ENCODE results near the gene ZIC1.

DNA sequence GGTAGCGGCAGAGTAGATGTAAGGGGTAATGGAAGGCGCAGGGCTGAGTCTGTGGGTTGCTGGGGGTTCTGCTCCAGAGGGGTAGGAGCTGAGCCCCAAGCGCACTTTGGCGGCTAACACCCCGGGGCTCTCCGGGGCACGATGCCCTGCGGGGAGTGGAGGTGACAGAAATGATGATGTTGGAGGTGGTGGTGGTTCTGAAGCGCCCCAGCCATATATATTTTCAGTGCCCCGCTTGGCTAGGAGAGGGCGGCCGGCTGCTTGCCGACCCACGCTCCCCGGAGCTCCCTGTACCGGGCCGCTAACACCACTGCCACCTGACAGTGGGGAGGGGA lies 12.5 kb upstream of the ZIC1 start:
- TF ChIP-seq, protein P1, sequence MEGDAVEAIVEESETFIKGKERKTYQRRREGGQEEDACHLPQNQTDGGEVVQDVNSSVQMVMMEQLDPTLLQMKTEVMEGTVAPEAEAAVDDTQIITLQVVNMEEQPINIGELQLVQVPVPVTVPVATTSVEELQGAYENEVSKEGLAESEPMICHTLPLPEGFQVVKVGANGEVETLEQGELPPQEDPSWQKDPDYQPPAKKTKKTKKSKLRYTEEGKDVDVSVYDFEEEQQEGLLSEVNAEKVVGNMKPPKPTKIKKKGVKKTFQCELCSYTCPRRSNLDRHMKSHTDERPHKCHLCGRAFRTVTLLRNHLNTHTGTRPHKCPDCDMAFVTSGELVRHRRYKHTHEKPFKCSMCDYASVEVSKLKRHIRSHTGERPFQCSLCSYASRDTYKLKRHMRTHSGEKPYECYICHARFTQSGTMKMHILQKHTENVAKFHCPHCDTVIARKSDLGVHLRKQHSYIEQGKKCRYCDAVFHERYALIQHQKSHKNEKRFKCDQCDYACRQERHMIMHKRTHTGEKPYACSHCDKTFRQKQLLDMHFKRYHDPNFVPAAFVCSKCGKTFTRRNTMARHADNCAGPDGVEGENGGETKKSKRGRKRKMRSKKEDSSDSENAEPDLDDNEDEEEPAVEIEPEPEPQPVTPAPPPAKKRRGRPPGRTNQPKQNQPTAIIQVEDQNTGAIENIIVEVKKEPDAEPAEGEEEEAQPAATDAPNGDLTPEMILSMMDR (IDR thresholded peaks at IDR 0.05) = no peak
- no peak for TF ChIP-seq POLR2AphosphoS5 (IDR thresholded peaks at IDR 0.05)
- TF ChIP-seq POLR2A (IDR thresholded peaks at IDR 0.05) = no peak
